Stimulated activated CD4-positive, alpha-beta T cell treated with anti-CD3 and anti-CD28 coated beads, Interleukin-15, amount 100 ng/mL, for 48 hours (primary cell): Measurements from ENCODE around the gene CFAP46.
"Not testable (repeated sequence)": the region's sequence is repeated elsewhere in the genome, so short reads cannot be mapped to it uniquely, and the experiment has no call there.

Source experiments
- DNase-seq, 2 donors: peaks; one replicate each; pipeline ENCODE4 v3.0.0-alpha.2; 2020; ENCODE audit warnings: low read depth in 2 of 2

CFAP46 gene

DNA sequence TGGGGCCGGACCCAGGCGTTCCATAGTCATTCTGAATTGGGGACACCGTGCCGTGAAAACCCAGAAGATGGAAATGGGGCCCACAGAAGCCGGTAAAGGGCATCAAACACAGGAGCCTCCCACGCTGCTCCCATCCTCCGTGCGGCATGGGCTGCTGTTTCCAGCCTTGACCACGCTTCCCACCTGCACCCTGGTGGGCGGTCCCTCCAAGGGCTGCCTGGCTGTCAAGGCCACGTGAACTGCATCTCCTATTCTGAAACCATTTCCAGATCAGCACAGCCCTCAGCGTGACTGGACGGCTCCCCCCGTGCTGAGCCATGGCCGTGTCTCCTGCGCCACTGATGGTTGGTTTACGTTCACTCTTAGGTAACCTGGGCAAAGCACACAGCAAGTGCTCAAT is 14.1 kb downstream of the CFAP46 start:
- no peak for DNase-seq

DNA sequence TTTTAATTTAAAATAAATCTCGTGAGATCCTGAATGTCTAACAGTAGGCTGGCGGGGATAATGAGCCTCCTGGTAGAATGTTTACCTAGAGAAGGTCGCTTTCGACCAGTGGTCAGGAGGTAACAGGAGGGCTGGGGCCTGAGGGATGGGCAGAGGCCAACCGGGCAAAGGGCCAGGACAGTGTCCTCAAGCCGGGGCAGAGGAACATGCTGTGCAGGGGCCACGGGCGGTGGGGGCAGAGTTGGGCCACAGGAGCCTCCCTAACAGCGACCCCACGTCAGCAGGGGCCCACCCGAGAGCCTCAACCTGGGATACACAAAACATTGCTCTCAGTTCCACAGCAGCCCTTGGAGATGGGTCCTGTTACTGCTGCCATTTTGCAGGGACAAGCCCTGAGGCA is 14.5 kb downstream of the CFAP46 start:
- no peak for DNase-seq

DNA sequence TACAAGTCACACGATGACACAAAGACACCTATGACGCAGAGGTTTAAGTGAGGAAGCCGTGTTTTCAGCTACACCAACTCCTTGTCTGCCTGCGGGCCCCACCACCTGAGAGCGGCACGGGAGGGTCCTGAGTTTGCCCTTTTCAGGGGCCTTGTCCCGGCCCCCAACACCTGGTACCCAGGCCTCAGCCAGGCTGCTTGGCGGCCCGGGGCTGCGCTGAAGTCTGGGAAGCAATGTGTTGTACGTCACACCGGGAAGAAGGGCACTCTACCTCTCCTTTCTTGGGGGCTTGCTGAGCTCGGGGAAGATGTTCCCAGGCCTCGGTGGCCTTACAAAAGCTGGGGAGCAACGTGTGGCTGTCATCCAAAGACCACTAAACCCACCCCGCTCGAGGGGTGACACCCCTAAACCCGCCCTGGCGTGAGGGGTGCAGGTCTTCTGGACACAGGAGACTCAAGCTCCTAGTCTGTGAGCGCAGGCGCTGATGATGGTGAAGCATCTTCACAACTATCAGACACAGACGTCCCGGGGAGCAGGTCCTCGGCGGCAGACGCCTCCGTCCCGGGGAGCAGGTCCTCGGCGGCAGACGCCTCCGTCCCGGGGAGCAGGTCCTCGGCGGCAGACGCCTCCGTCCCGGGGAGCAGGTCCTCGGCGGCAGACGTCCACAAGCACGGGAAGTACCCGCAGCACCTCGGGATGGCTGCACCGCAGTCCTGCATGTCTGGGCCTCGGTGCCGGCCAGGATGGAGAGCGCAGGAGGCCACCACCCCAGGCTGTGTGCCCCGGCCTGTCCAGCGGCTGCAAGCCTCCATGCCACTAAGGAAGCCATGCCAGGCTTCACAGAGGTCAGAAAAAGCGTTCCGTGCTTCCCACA is 15.4 kb downstream of the CFAP46 start:
- DNase-seq: no peak

DNA sequence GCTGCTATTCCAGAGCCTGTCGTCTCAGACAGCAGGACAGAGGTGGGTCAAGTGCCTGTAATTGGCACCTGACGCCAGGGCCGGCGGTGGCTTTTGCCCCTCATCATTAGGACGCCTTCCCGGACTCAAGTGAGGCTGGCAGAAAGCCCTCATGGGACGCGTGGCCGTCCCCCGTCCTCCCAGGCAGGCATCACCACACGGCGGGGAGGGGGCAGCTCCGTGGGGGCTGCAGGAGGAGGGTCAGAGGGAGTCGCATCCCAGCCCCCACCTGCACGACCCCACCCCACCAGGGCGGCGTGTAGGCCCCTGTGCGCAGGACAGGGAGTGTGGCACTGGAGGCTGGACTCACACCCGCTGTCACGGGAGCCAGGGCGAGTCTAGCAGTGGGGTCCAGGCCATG is 16.3 kb downstream of the CFAP46 start:
- DNase-seq: no peak

DNA sequence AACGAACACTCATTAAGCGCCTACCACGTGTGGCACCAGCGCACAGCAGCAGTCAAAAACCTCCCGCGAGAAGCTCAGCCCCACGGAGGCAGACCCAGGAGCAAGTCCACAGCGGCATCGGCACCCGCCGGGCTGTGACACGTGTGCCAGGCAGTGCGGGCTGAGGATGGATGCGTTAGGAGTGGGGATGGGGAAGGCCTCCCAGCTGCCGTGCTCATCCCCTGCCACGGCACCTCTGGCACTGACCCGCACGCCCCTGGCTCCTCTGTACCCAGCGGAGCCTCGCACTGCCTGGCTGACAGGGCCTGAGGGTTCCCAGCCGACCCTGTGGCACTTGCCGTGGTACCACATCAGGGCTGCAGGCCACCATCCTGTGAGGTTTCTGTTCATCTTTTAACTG is 16.8 kb downstream of the CFAP46 start:
- DNase-seq: no peak

DNA sequence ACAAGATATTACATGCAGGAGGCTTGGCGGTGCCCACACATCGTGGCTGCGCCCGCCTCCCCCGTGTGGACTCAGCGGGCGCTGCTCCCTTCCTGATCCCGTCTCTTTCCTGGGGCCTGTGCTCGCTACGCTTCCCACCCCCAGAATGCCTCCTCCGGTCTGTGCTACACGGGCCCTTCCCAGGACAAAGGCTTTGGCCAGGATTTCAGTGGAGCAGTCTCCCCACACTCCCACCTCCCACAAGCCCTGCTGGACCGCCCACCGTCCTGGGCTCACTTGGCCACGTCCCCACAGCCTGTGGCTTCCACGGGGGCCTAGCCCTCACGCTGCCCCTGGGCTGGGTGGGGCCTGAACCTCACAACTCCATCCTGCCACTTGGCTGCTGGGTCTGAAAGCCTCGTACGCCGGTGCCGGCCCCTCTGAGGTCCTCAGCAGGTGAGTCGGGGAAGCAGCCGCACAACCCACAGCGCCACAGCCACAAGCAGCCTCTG is 17.3 kb downstream of the CFAP46 start:
- no peak for DNase-seq

DNA sequence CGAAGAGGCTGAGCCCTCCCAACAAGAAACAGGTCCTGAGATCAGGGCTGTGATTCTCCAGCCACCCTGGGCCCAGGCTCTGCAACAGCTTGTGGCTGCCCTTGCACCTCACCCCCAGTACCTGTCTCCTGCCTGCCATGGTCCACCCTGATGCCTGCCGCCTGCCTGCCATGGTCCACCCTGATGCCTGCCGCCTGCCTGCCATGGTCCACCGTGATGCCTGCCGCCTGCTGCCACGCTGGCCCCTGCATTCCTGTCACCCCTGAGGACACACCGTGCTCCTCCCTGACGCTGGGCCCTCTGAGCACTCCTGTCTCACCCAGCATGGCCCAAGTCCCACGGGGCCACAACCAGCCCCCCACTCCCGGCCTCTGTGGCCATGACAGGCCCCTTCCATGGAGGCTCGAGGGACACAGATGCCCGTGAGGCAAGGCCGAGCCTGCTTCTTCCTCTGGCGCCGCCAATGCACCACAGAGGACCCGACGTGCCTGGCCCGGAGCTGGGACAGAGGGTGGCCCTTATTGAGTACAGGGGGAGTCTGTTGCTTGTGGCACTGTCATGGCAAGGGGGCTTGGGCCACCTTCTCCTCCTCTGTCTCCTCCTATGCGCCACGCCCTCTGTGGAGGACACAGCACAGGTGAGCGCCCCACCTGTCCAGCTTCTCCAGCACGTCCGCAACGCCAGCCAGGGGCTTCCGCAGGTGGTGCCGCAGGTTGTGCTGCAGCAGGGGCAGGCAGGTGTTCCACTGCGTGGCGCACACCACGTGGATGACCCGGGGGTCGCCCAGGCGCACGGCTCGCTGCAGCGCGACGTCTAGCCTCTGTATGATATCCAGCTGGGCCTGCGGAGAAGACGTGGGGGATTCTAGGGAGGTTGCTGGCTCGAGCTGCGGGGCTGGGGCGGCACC is 18.1 kb downstream of the CFAP46 start:
- DNase-seq: no peak

DNA sequence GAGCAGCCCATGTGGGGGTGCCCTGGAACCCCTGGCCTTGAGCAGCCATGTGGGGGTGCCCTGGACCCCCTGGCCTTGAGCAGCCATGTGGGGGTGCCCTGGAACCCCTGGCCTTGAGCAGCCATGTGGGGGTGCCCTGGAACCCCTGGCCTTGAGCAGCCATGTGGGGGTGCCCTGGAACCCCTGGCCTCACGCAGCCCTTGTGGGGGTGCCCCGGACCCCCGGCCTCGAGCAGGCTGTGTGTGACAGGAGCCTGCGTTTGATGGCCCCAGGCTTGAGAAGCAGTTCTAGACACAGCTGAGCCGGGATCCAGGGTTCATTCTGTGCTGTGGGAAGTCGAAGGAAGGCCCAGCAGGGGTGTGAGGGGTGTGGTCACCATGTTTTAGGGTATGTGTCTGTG is 19.0 kb downstream of the CFAP46 start:
- DNase-seq: not testable (repeated sequence)

DNA sequence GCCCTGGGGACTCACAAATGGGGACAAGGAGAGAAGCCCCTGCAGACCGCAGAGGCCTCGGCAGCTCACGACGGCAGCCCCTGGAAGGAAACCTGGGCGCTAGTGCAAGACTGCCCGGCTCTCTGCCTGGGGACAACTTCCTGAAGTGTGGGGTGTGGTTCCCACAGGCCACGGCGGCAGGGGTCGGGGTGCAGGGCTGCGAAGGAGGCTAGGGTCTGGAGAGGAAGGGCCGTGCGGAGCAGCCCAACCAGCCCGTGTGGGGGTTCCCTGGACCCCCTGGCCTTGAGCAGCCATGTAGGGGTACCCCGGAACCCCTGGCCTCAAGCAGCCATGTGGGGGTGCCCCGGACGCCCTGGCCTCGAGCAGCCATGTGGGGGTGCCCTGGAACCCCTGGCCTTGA is 19.5 kb downstream of the CFAP46 start:
- no peak for DNase-seq

DNA sequence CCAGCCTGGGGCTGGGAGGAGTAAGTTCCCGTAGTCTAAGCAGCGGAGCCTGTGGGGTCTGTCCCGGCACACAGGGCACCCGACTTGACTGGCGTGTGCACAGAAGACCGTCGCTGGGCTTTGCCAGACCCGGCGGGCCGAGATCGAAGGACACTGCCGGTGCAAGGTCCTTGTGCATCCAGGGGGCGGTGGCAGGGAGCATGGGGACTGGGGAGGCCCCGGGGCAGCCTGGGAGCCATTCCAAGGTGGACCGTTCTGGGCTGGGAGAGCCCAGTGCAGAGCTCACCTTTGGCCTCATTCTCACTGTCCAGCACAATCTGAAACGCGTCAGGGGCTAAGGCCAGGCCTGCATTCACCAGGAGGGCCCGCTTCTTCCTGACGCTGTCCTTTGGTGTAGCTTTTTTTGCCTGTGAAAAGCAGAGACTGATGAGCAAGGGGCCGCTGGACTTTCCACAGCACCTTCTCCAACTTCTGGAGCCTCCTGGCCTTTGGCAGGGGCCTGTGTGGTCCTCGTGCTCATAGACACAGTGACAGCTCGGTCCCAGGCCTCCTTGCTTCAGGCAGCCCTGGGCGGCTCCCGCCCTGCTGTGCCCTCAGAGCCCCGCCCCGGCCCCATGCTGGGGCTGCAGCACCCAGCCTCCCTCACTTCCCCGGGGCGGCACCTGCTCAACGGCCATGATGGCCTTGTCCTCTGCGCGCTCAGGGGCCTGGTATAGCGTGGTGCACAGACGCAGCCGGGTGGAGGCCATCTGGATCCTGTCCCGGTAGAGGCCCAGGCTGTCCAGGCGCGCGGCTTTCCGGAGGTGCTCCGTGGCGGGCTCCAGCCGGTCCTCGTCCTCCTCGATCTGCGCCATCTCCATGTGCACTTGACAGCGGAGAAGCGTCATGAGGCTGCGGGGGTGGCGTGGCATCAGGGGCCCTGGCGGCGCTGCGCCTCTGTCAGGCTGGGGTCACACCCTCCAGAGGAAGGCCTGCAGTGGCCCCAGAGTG is 20.3 kb downstream of the CFAP46 start:
- no peak for DNase-seq

DNA sequence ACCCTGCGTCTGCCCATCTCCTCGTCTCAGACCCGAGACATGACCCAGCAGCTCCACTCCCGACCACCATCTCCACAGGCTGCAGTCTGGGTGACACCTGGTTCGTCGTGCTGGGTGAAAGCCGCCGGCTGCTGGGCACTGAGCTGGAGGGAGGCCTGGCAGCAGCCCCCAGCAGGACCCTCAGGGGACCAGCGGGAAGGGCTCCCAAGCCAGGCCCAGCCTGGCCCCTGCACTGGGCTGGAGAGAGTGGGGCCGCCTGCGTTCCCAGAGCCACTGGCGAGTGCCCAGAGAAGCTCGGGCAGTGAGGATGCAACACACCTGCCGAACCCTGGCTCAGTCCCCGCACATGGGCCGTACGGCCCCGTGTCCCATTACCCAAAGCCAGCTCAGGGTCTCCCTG is 21.3 kb downstream of the CFAP46 start:
- DNase-seq: no peak

DNA sequence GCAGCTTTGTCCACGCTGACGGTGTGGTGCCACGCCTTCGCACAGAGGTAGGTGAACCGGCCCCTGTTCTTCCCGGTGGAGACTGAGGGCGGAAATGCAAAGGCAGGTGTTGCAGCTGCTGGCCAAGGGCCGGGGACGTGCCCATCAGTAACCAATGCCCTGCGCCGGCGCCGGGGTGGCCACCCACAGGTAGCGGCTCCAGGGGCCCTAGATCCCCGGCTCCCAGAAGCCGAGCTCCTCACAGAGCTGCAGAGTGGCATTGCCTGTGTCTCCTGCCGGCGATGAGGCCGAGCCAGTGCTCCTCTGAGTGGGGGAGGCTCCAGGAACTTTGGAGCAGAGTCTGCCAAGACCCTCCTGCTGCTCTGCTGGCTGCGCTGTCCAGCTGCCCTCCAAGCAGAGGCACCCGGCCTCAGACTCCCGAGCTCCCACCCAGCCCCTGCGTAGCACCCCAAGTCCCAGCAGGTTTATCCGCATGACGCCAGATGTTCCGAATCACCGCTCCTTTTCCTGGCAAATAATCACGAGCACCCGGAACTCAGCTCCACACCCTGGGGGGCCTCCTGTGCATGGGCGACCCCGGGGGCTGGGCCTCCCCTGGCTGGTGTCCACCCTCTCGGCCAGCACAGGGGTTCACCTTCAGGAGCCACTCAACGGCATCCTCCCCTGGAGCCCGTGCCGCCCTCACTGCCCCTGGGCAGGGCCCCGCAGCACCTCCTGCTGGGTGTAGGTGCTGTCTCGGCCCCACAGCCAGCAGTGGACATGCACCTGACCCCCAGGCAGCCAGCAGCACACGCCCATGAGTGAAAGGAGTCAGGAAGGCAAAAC is 22.1 kb downstream of the CFAP46 start:
- DNase-seq: no peak

DNA sequence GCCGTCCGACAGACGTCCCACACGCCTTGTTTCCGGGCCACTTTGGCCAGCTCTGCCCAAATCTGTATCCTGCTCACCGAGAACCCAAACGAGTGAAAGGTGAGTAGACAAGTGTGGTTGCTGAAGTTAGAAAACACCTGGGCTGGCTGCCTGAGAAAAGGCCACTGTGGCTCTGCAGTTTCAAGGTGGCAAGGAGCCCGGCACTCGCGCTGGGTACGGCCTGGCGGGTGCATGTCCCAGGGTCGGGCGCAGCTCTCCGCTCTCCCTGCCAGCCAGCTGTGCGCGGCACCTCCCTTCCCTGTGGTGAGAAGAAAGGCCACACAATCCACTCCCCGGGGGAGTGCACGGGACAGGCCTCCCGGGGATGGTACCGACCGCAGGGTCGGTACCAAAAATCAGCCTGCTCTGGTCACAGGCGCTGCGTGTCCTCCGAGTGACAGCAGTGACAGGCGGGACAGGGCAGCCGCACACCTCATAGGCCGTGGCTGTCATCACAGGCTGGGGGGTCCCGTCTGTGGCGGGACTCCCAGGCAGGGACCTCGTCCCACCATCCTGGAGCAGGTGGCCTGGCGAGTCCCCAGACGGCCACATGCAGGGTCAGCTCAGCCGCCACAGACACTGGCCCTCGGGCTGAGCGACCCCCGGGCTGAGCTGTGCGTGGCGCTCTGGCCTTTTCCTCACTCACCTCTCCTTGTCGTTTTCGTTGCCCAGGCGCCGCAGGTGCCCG is 22.8 kb downstream of the CFAP46 start:
- no peak for DNase-seq

DNA sequence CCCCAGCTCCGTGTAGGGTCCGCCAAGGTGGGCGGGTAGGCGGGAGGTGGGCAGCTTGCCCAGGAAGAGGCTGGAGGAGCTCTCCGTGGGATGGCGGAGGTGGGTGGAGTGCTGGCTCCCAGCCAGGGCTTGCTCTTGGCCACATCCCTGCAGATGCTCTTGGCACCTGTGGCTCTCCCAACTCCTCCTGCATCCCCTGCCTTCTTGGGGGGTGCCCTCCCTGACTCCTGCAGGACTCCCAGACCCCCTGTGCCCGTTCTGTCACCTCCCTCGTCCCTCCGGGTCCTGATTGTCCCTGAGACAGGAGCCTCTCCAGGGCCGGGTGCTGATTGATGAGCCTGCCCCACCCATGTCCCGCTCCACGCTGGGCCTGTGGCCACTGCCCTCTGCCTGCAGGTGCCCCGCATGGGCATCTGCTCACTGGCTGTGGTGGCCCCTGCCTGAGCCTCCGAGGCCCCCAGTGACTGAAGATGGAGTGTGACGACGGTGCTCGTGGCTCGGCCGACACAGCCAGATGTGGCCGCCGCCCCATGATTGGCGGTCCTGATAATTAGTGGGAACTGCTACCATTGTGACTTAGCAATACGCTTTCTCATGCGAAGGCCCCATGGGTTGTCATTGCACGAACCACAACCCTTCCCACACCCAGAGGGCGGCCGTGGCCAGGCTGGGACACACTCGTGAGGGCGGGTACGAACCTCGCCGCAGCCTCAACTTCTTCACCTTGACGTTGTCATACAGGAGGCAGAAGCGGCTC is 23.6 kb downstream of the CFAP46 start:
- no peak for DNase-seq

DNA sequence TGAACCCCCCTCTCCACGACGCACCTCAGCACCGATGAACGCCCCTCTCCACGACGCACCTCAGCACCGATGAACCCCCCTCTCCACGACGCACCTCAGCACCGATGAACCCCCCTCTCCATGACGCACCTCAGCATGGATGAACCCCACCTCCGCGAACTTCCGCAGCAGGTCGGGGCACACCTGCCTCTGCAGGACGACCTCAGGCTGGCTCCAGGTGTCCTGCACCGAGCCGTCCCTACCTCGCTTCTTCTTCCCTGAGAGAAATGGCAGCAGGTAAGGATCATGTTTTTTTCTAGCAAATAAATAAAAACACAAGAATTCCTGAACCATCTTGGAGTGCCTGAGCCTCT is 24.1 kb downstream of the CFAP46 start:
- no peak for DNase-seq

DNA sequence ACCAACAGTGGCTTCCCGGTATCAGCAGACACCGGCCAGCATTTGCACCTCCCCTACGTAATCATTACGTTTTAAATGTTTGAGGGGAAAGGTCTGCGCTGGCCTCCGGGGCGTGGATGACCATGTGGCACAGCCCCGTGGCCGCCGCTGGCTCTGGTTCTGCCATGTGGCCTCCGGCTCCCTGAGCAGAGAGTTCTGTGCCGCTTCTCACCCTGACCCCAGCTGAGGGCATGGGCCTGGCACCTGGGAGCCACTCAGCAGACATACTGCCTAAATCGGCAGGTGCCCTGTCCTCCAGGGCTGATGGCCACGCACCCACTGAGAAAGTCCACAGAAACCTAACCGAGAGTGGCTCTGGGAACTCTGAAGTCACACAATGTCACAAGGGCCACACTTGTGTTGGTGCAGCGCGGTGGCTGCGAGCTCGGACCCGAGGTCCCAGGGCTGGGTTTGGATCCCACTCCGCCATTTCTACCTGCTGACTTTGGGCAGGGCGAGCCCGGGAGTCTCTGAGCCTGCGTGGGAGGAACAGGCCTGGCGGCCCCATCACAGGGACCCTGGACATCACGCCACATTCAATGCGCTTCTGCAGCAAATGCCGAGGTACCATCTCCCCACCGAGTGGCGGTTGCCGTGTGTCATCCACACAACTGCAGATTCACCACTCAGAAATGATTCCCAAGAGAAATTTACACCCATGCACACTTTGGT is 25.3 kb downstream of the CFAP46 start:
- no peak for DNase-seq

DNA sequence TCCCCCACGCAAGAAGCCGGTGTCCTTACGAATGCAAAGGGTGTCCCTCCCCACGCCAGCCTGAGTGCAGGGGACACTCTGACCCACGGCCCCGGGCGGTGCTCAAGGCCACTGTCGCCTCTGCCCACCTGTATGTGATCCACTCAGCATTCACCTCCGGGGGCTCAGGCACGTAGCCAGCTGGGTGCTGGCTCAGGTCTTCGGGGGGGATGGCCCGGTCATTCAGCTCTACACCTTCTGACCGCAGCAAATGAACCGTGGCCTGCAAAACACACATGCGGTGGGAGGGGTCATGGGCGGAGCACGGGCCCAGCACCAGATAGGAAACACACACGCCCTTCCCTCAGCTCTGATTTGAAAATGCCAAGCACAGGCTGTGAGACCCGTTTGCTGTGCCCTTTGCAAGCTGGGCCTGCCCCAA is 25.9 kb downstream of the CFAP46 start:
- DNase-seq: no peak

DNA sequence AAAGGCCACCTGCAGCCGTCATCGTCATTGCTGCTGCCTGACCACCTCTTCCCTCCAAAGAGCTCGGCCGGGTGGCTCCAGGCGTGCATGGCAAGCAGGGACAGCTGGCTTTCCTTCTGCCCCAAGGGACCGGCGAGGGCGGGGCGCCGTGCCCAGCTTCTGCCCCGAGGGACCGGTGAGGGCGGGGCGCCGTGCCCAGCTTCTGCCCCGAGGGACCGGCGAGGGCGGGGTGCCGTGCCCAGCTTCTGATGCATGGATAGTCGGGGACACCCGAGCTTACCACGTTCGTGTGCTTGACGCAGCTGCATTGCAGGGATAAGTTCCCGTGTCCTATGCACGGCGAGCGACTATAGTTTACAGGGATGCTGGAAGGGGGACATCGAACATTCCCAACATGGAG is 27.0 kb downstream of the CFAP46 start:
- no peak for DNase-seq

DNA sequence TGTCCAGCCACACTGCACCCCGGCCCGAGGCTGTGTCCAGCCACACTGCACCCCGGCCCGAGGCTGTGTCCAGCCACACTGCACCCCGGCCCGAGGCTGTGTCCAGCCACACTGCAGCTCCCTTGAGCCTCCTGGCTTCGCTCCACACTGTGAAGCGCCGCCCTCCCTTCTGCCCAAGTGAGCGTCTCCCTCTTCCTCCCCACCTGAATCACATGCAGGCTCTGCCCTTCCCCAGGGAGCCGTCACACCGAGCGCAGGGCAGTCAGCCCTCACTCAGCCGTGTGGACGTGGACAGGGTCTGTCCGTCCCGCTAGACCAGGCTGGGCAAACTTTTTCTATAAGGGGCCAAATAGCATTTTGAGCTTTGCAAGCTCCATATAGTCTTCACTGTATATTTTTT is 27.6 kb downstream of the CFAP46 start:
- no peak for DNase-seq
